Measurements from ENCODE around the gene DOCK7. TPM values are rescaled to one million over a fixed set of nuclear protein-coding genes. Genes with fewer than 3 reads are reported as not detected.
"Not testable (repeated sequence)": the region's sequence is repeated elsewhere in the genome, so short reads cannot be mapped to it uniquely, and the experiment has no call there.

Gene DOCK7
- total RNA-seq, 1 donor from 2014 or later, result 63.7 TPM

DNA sequence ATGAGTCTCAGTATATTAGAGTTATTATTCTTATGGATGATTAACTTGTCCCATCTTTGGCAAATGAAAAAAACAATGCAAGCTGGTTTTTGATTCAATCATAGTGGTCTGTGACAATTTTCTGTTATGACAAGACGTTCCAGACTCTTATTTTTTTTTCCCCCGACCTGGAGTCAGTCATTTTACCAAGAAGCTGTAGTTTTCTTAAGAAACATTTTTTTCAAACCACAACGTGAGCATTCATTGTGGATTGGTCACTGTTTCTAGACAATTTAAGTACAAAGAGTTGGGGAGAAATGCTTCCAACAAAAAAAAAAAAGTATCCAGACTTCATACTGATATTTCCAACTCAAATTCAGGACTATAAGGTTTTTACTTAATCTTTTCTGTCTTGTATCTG lies 98.9 kb downstream of the DOCK7 start:
- H3K4me3 Mint-ChIP-seq, result no peak overlapping the region
- H3K27ac Mint-ChIP-seq, result no peak overlapping the region
- H3K36me3 Mint-ChIP-seq, result peaks cover 23% of the 10 kb centered on the region
- TF ChIP-seq, protein P1, sequence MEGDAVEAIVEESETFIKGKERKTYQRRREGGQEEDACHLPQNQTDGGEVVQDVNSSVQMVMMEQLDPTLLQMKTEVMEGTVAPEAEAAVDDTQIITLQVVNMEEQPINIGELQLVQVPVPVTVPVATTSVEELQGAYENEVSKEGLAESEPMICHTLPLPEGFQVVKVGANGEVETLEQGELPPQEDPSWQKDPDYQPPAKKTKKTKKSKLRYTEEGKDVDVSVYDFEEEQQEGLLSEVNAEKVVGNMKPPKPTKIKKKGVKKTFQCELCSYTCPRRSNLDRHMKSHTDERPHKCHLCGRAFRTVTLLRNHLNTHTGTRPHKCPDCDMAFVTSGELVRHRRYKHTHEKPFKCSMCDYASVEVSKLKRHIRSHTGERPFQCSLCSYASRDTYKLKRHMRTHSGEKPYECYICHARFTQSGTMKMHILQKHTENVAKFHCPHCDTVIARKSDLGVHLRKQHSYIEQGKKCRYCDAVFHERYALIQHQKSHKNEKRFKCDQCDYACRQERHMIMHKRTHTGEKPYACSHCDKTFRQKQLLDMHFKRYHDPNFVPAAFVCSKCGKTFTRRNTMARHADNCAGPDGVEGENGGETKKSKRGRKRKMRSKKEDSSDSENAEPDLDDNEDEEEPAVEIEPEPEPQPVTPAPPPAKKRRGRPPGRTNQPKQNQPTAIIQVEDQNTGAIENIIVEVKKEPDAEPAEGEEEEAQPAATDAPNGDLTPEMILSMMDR (IDR thresholded peaks at IDR 0.05; ENCODE audit: unreplicated experiment), result no peak
- no peak for DNase-seq (ENCODE audit: low spot score in 2 of 2, unreplicated experiment in 2 of 2)
- H3K4me1 Mint-ChIP-seq, result peaks cover 10% of the 10 kb centered on the region
- H3K27me3 Mint-ChIP-seq (ENCODE audit: low read depth), result no peaks in the 10 kb centered on the region
- peaks cover 14% of the 10 kb centered on the region for H3K9me3 Mint-ChIP-seq

DNA sequence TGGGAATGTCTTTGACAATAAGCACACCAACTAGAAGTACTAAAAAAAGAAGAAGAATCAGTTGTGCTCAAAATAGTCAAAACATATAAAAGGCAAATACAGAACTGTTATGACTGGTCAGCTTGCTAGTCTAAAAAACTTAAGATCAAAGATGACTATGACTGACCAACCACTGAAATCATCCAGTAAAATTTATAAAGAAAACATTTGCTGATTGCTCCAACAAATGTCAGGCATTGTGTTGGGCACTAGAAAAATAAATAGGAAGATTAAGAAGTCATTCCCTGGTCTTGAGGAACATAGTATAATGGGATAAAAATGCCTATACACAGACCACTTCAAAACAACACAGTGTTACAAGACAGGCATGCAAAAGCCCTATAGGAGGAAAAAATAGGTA lies 100.2 kb downstream of the DOCK7 start:
- Mint-ChIP-seq H3K36me3 (peaks cover 25% of the 10 kb centered on the region), H3K27me3 (ENCODE audit: low read depth) (no peaks in the 10 kb centered on the region), H3K27ac (no peak overlapping the region), H3K4me1 (peaks cover 6% of the 10 kb centered on the region), H3K4me3 (no peak overlapping the region), H3K9me3 (peaks cover 14% of the 10 kb centered on the region)
- no peak for DNase-seq (ENCODE audit: low spot score in 2 of 2, unreplicated experiment in 2 of 2)
- TF ChIP-seq, protein P1 (IDR thresholded peaks at IDR 0.05; ENCODE audit: unreplicated experiment), result no peak

DNA sequence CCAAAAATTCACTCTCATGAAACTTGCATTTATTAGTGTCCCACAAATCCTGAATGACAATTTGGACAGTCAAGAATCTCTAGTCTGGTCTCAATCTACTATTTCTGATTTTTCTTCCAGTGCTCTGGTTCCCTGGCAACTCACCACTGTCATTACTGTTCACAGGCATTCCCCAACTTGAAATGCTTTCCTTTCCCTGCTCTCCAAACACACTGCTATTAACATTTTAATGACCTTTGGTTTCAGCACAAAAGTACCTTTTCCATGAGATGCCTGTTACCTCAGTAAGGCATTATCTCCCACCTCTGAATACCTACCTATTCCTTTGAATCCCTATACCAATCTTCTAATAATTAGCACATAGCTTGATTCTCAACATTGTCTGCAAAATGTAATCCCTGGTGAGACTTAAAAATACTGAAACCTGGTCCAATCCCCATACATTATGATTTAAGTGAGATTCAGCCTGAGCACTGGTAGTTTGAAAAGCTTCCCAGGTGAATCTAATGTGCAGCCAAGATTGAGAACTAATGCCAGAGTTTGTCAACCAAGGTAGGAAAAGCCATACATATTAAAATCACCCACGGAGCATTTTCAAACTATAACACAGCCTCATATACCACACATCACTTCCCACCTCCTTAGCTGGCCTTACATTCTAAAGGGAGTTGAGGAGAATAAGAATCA lies 102.6 kb downstream of the DOCK7 start:
- no peak overlapping the region for H3K27ac Mint-ChIP-seq
- H3K9me3 Mint-ChIP-seq, result peaks cover 7% of the 10 kb centered on the region
- peaks cover 32% of the 10 kb centered on the region for H3K36me3 Mint-ChIP-seq

DNA sequence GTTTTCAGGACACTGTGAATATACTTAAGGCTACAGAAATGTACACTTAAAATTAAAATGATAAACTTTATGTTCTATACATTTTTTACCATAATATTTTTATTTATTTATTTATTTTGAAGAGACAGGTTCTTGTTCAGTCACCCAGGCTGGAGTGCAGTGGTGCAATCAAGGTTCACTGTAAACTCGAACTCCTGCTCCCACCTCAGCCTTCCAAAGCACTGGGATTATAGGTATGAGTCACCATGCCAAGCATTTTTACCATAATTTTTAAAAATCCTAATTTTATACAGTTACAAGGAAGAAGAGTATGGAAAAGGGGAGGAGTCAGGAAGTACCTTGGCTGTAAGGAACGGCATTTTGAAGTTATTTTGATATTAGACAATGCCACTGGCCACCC lies 114.5 kb downstream of the DOCK7 start:
- TF ChIP-seq, protein P1 (IDR thresholded peaks at IDR 0.05; ENCODE audit: unreplicated experiment), result no peak
- no peak for DNase-seq (ENCODE audit: low spot score in 2 of 2, unreplicated experiment in 2 of 2)
- Mint-ChIP-seq H3K4me3 (no peak overlapping the region), H3K4me1 (no peaks in the 10 kb centered on the region), H3K36me3 (peaks cover 54% of the 10 kb centered on the region), H3K27ac (no peak overlapping the region), H3K9me3 (peaks cover 25% of the 10 kb centered on the region), H3K27me3 (ENCODE audit: low read depth) (no peaks in the 10 kb centered on the region)

More for the DNA sequence above, 102.6 kb downstream of the DOCK7 start:
- Mint-ChIP-seq H3K4me1 (peaks cover 6% of the 10 kb centered on the region), H3K27me3 (ENCODE audit: low read depth) (no peaks in the 10 kb centered on the region), H3K4me3 (no peak overlapping the region)
- TF ChIP-seq, protein P1 (IDR thresholded peaks at IDR 0.05; ENCODE audit: unreplicated experiment), result no peak
- no peak for DNase-seq (ENCODE audit: low spot score in 2 of 2, unreplicated experiment in 2 of 2)

DNA sequence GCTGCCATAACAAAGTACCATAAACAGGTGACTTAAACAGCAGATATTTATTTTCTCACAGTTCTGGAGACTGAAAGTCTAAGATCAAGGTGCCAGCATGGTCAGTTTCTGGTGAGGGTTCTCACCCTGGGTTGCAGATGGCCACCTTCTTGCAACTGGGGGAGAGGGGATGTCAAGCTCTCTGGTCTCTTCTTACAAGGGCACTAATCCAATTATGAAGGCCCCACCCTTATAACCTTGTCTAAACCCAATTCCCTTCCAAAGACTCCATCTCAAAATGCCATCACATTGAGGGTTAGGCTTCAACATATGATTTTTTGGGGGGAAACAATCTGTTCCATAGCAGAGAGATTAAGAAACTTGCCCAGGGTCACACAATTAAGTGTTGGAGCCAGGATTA lies 115.7 kb downstream of the DOCK7 start:
- Mint-ChIP-seq H3K36me3 (peaks cover 60% of the 10 kb centered on the region), H3K4me3 (no peak overlapping the region), H3K27me3 (ENCODE audit: low read depth) (no peaks in the 10 kb centered on the region), H3K27ac (no peak overlapping the region), H3K9me3 (peaks cover 30% of the 10 kb centered on the region), H3K4me1 (no peaks in the 10 kb centered on the region)
- TF ChIP-seq, protein P1 (IDR thresholded peaks at IDR 0.05; ENCODE audit: unreplicated experiment), result no peak
- no peak for DNase-seq (ENCODE audit: low spot score in 2 of 2, unreplicated experiment in 2 of 2)

DNA sequence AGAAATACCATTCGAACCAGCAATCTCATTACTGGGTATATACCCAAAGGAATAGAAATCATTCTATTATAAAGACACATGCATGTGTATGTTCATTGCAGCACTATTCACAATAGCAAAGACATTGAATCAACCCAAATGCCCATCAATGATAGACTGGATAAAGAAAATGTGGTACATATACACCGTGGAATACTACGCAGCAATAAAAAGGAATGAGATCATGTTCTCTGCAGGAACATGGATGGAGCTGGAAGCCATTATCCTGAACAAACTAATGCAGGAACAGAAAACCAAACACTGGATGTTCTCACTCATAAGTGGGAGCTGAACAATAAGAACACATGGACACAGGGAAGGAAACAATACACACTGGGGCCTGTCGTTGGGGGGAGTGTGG lies 116.7 kb downstream of the DOCK7 start:
- not testable (repeated sequence) for H3K4me1 Mint-ChIP-seq; DNase-seq (ENCODE audit: low spot score in 2 of 2, unreplicated experiment in 2 of 2); H3K4me3 Mint-ChIP-seq; H3K27ac Mint-ChIP-seq; H3K27me3 Mint-ChIP-seq (ENCODE audit: low read depth)
- Mint-ChIP-seq H3K9me3 (peaks cover 33% of the 10 kb centered on the region), H3K36me3 (peaks cover 69% of the 10 kb centered on the region)

DNA sequence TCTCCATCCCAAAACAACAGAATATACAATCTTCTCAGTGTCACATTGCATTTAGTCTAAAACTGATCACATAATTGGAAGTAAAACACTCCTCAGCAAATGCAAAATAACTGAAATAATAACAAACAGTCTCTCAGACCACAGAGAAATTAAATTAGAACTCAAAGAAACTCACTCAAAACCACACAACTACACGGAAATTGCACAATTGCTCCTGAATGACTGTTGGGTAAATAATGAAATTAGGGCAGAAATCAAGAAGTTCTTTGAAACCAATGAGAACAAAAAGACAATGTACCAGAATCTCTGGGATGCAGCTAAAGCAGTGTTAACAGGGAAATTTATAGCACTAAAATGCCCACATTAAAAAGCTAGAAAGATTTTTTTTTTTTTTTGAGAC lies 120.3 kb downstream of the DOCK7 start:
- not testable (repeated sequence) for H3K4me1 Mint-ChIP-seq; H3K27me3 Mint-ChIP-seq (ENCODE audit: low read depth); DNase-seq (ENCODE audit: low spot score in 2 of 2, unreplicated experiment in 2 of 2); H3K27ac Mint-ChIP-seq; H3K4me3 Mint-ChIP-seq
- Mint-ChIP-seq H3K36me3 (peaks cover 83% of the 10 kb centered on the region), H3K9me3 (peaks cover 42% of the 10 kb centered on the region)

DNA sequence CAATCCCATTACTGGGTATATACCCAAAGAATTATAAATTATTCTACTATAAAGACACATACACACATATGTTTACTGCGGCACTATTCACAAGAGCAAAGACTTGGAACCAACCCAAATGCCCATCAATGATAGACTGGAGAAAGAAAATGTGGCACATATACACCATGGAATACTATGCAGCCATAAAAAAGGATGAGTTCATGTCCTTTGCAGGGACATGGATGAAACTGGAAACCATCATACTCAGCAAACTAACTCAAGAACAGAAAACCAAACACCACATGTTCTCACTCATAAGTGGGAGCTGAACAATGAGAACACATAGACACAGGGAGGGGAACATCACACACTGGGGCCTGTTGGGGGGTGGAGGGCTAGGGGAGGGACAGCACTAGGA lies 121.0 kb downstream of the DOCK7 start:
- not testable (repeated sequence) for H3K4me3 Mint-ChIP-seq; H3K27me3 Mint-ChIP-seq (ENCODE audit: low read depth); DNase-seq (ENCODE audit: low spot score in 2 of 2, unreplicated experiment in 2 of 2); H3K27ac Mint-ChIP-seq; H3K4me1 Mint-ChIP-seq
- peaks cover 77% of the 10 kb centered on the region for H3K36me3 Mint-ChIP-seq
- H3K9me3 Mint-ChIP-seq, result peaks cover 42% of the 10 kb centered on the region
